Subcutaneous adipose tissue (tissue), 4 donors: Measurements from ENCODE around the gene PLEKHM3. TPM values are rescaled to one million over a fixed set of nuclear protein-coding genes. Genes with fewer than 3 reads are reported as not detected.

Source experiments
- total RNA-seq, 4 donors: library from RNA; depleted of rRNA; stranded (reverse); fragments of >200 nt; gene quantifications; one replicate each; pipeline ENCODE4 v1.1.0, GENCODE V29; 2016
- TF ChIP-seq, protein P1 (sequence below): fragments of 450-650 bp; IDR thresholded peaks from one replicate; pipeline ENCODE4 v1.5.1; 2016; ENCODE audit warnings: low read depth, mild to moderate bottlenecking, control low read depth, antibody characterized with exemption, moderate library complexity

Gene PLEKHM3
- total RNA-seq, 4 donors from 2014 or later, result 24.6 to 36.0 (median 26.2) TPM

DNA sequence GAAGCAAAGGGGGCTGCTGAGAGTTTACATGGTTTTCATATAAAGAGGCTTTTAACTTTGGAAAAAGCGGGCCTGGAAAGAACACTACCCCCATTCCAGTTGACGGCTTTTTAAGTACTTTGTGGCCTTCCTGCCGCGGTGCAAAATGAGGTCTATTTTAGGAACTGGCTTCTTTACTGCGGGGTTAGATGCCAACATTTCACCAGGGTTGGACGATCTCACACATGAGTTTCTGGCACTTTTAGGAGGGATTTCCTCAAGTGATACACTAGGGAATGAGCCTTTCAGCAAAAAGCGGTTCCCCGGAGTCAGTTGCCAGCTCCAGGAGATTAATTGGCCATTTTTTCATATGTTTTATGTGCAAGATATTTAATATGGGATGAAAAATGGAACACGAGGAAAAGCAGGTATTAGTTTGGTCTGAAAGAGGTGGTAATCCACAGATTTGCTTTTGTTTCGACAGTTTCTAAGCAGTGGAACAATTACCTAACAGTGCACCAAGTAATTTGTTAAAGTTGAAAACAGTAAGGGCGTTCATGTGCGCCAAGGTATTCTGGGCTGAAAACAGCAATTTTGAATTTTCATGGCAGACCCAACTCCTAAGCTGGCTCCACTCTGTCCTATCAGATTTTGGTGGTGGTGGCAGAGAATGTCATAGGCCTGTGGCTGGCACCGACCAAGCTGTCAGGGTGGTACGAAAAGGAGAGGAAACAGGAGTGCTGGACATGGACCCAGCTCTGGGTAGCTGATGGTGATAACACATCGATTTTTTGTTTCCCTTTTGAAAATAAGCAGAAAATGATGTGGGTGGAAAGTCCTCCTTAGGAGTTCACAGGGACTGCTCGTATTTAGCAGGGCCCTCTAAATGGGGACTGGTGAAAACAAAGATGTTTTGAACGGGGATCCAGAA, 200.0 kb downstream of the PLEKHM3 start:
- TF ChIP-seq, protein P1, sequence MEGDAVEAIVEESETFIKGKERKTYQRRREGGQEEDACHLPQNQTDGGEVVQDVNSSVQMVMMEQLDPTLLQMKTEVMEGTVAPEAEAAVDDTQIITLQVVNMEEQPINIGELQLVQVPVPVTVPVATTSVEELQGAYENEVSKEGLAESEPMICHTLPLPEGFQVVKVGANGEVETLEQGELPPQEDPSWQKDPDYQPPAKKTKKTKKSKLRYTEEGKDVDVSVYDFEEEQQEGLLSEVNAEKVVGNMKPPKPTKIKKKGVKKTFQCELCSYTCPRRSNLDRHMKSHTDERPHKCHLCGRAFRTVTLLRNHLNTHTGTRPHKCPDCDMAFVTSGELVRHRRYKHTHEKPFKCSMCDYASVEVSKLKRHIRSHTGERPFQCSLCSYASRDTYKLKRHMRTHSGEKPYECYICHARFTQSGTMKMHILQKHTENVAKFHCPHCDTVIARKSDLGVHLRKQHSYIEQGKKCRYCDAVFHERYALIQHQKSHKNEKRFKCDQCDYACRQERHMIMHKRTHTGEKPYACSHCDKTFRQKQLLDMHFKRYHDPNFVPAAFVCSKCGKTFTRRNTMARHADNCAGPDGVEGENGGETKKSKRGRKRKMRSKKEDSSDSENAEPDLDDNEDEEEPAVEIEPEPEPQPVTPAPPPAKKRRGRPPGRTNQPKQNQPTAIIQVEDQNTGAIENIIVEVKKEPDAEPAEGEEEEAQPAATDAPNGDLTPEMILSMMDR, result no peak

DNA sequence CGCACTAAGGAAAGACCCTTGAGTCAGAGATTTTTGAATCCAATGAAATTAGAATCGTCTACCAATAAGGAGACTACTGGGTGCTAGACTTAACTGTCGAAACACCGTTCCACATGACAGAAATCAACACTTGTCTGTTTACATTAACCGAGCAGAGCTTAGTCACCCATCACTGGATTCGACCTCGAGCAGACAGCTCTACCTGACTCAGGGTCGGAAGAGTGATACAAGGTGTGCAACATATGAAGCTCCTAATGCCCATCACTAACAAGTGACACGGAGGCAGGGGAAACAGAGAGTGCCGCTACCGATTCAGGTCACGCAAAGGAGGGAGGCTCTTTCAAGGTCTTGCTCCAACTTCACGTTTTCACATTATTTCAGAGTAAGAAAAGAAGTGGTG, 201.5 kb downstream of the PLEKHM3 start:
- TF ChIP-seq, protein P1, result no peak

DNA sequence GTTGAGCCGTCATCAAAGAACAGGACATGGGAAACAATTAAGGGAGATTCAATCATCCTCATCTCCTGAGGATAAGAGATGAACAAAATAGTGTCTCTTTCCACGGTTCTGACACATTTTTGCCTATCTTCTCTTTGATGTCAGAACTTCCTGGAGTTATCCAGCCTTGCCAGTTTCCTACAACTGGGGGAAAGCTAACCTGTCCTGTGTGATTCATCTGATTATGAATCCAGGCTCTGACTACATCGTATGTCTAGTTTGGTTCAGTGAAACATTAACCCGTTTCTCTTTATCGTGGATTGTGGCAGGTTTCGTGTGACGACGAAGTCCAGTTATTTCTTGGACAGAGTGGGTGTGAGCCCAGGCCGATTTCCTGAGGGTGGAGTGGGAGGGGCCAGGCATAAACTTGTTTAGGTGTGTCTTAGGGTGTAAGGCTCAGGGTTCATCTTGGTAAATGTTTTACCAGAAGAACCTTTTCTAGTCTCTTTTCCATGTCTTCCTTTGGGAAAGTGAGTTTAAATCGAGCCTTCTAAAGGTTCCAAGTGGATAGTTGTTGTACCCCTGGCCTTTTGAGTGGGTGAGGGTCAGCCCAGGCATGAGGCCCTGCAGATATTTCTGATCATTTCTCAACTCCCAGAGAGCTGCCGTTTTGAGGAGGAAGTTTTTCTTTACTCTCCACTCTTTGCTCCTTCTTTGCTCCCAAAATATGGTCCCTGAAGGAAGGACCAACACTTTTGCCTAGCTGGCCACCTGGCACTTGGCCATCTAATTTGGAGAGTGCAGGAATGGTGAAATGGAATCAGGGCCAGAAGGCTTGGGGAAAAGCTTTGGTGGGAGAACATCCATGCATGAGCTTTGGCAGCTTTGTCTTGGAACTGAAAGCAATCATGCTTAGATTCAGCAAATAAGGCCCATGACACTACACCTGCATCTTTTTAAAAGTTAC, 205.2 kb downstream of the PLEKHM3 start:
- TF ChIP-seq, protein P1, result no peak

DNA sequence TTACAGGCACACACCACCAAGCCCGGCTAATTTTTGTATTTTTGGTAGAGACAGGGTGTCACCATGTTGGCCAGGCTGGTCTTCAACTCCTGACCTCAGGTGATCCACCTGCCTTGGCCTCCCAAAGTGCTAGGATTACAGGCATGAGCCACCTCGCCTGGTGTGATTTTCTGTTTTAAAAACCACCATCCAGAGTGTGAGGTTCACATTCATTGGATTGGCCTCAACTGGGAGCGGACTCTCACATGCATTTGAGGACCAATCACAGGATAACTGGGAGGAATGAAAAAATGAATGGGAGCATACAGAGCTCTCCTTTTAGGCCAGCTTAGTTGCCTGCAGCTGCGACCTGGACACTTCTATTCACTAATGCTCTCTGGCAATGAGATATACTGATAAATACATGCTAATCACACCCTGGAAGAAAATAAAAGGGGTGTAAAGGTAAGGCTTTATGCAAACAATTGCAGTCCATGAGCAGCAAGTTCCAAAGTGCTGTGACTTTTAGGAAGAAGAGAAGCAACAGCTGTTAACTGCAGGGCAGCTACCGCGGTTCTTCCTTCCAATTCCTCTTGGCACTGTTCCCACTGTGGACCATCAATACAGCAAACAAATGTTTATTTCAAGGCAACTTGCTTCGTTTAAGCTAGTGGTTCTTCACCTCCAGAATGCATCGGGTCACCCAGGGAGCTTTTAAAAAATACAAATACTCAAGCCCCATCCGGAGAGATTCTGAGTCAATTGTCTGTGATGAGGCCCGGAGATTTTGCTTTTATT, 206.1 kb downstream of the PLEKHM3 start:
- TF ChIP-seq, protein P1, result no peak

DNA sequence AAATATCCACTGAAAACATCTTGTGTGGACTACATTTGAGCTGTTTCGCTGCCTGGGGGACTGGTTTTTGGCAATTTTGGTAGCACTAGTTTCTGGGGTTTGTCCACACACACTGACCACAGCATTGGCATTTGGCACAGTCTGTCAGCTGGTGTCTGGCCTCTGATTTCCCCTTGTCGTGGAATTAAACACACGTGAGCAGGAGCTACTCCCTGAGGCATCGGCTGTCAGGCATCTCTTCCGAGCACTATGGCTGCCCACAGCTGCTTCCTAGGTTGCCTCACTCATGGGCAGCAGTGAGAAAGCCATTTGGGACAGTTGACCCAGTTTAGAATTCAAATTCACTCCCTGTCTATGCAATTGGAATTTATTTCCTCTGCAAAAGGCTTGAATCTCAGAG, 208.8 kb downstream of the PLEKHM3 start:
- TF ChIP-seq, protein P1, result no peak

DNA sequence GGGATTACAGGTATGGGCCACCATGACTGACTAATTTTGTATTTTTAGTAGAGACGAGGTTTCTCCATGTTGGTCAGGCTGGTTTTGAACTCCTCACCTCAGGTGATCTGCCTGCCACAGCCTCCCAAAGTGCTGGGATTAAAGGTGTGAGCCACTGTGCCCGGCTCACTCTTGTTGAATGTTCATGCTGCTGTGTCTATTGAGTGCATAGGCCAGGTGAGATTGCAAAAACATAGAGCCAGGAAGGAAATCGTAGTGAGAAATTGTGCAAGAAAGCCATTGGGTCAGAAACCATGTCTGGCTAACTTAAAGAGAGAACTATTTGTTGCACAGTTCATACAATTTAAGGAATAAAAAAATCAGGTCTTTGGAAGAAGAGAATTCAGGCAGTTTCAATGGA, 210.1 kb downstream of the PLEKHM3 start:
- TF ChIP-seq, protein P1, result no peak
